Smooth muscle cell of the coronary artery (primary cell): ENCODE data around the gene TRMT10A. TPM values are rescaled to one million over a fixed set of nuclear protein-coding genes. Genes with fewer than 3 reads are reported as not detected.

Experiments used
- total RNA-seq: library from RNA; depleted of rRNA; stranded (reverse); fragments of >200 nt; gene quantifications from 2 replicates; pipeline ENCODE4 v1.2.3, GENCODE V29; 2014; ENCODE audit warnings: low replicate concordance

The TRMT10A gene, protein sequence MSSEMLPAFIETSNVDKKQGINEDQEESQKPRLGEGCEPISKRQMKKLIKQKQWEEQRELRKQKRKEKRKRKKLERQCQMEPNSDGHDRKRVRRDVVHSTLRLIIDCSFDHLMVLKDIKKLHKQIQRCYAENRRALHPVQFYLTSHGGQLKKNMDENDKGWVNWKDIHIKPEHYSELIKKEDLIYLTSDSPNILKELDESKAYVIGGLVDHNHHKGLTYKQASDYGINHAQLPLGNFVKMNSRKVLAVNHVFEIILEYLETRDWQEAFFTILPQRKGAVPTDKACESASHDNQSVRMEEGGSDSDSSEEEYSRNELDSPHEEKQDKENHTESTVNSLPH
- total RNA-seq = 1.9 and 4.7 TPM in 2 replicates

DNA sequence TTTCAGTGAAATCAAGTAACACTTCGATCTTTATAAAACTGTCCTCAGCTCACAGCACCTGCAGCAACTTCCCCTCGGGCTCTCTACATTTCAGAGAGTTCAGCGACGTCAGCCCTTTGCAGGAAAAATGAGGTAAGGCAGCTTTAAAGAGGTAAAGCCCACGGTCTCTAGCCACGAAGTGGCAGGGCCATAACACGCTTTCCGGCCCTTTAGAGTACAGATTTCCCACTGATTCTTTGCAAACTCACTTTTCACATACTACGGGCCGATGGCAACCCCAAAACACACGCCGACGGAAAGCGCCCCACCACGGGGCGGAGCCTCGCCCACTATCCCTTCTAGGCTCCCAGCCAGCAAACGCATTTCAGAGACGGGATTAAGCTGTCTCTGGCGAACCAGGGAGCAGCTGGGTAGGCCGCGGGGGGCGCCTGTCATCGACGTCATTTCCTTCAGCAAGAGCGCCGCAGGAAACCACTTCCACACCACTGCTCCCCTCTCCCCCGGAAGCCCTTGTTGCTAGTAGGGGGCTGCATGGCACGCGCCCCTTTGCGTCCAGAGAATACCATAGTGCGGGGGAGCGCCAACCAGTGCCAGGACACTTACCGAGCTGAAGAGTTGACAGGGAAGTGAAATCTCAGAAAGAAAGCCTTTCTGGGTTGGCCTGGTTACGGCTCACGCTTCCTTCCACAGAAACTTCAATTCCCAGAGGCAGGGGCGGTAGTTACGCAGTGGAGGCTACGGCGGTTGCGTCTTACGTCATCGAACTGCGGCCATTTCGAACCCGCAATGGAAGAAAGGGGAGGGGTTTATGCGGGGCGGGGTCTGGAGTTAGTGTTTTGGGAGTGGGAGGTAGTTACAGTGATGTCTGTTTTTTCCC, at the start of gene TRMT10A:
TSS of gene TRMT10A (minus strand) at position 730 of the 877 bp plus-strand sequence. CDS start 4,701 bp downstream, outside the sequence.

DNA sequence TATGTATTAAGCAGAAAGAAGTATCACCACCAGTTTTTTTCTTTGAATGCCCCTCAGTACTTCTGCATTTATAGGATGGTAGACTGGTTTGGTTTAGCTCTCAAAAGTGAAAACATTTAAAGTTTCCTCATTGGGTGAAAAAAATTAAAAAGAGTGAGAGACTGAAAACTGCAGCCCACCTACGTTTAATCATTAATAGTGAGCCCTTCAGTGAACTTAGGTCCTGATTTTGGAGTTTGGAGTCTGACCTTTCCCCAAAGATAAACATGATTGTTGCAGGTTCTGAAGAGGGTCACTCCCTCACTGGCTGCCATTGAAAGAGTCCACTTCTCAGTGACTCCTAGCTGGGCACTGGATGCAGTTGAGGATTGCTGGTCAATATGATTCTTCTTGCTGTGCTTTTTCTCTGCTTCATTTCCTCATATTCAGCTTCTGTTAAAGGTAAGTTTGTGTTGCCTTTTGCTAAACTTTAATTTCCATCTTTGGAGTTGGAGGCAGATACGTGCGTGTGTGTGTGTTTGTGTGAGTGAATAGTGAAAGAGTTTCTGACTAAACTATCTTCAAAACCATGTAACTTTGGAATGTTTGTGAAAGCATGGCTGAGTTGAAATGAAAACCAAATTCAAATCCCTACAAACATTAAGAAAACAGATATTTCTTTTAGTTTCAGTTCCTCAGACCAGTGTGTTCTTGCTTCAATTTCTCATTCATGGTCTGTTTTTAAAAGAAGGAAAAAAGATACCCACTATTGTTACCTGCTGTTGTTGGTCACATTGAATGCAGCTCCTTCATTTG, 10.9 kb upstream of the TRMT10A start, which contains the start of gene MTTP:
TSS of gene MTTP (plus strand) at position 295 of the 795 bp plus-strand sequence. CDS start at position 381, 86 bp downstream.

GRCh38 chr4:99510721-99511120, 53.1 kb downstream of the TRMT10A start, which contains the start of gene C4orf17:
C4orf17 (plus strand) TSS chr4:99511021; CDS start chr4:99513082, 2,061 bp downstream.

Other genes with a start within 250 kb of the TRMT10A start
- 1.5 and 565 TPM in 2 replicates for gene ADH1B, start 242.6 kb downstream of the TRMT10A start, total RNA-seq
- gene ADH1C, start 211.3 kb downstream of the TRMT10A start, total RNA-seq = 0.08 and 0.12 TPM in 2 replicates
- 0.70 TPM in 1 of 2 replicates, not detected in the other for gene ADH7, start 128.7 kb downstream of the TRMT10A start, total RNA-seq
- not detected in 2 replicates for gene C4orf17, start 53.0 kb downstream of the TRMT10A start, total RNA-seq
- 0.08 TPM in 1 of 2 replicates, not detected in the other for gene MTTP, start 10.8 kb upstream of the TRMT10A start, total RNA-seq
- gene C4orf54, start 93.8 kb upstream of the TRMT10A start, total RNA-seq = not detected in 2 replicates